Measurements from ENCODE around the gene EMC10. TPM values are rescaled to one million over a fixed set of nuclear protein-coding genes. Genes with fewer than 3 reads are reported as not detected.
A peak's percentile ranks its signal among the peaks of the same experiment; 100 is the strongest.

EMC10 gene
- total RNA-seq, 2 experiments from 2014 or later = 39.1 to 44.4 TPM

- no TSS peak for BruUV-seq (replicated peaks)
- POLR2A ChIA-PET = no interaction called here
- H3K9me3 ChIP-seq (ENCODE audit: low read length) = no peaks in the 10 kb centered on the region
- H3K9me2 ChIP-seq (ENCODE audit: insufficient read depth, low read length) = no peaks in the 10 kb centered on the region
- no peak for TF ChIP-seq EZH2phosphoT487 (IDR thresholded peaks at IDR 0.05; ENCODE audit: borderline replicate concordance, low read depth, low read length)
- TF ChIP-seq, protein P1, sequence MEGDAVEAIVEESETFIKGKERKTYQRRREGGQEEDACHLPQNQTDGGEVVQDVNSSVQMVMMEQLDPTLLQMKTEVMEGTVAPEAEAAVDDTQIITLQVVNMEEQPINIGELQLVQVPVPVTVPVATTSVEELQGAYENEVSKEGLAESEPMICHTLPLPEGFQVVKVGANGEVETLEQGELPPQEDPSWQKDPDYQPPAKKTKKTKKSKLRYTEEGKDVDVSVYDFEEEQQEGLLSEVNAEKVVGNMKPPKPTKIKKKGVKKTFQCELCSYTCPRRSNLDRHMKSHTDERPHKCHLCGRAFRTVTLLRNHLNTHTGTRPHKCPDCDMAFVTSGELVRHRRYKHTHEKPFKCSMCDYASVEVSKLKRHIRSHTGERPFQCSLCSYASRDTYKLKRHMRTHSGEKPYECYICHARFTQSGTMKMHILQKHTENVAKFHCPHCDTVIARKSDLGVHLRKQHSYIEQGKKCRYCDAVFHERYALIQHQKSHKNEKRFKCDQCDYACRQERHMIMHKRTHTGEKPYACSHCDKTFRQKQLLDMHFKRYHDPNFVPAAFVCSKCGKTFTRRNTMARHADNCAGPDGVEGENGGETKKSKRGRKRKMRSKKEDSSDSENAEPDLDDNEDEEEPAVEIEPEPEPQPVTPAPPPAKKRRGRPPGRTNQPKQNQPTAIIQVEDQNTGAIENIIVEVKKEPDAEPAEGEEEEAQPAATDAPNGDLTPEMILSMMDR (conservative IDR thresholded peaks at IDR 0.05; ENCODE audit: low read length) = no peak
- H3K36me3 ChIP-seq (ENCODE audit: insufficient read depth, low read length) = no peaks in the 10 kb centered on the region
- no peaks in the 10 kb centered on the region for H4K20me1 ChIP-seq (ENCODE audit: insufficient read depth, low read length)
- H3K4me3 ChIP-seq (ENCODE audit: low read depth, low read length, poor library complexity, severe bottlenecking) = peak overlapping the region; percentile 72
- no peak for DNase-seq (ENCODE audit: low spot score)
- CTCF ChIA-PET (ENCODE audit: unreplicated experiment) = no interaction called here
- peak overlapping the region; percentile 60 for H3K4me2 ChIP-seq (ENCODE audit: low read length)
- peak overlapping the region; percentile 71; the same call in 1 of the 2 replicates for H2AFZ ChIP-seq (ENCODE audit: low read length)
- H3K27ac ChIP-seq (ENCODE audit: low read depth, low read length, poor library complexity, severe bottlenecking) = no peak overlapping the region
- intact Hi-C loops (cut with micrococcal nuclease; ENCODE audit: unreplicated experiment) = no loop called here
- H3K79me2 ChIP-seq (ENCODE audit: insufficient read depth, low read depth, low read length) = no peaks in the 10 kb centered on the region
- peaks cover 12% of the 10 kb centered on the region for H3K4me1 ChIP-seq (ENCODE audit: insufficient read depth, low read length, poor library complexity, severe bottlenecking)
Measured at GRCh38 chr19:50512112-50512998, 36.0 kb downstream of the EMC10 start.

- intact Hi-C loops (cut with micrococcal nuclease; ENCODE audit: unreplicated experiment) = no loop called here
- Histone ChIP-seq H3K9me2 (ENCODE audit: insufficient read depth, low read length) (no peaks in the 10 kb centered on the region), H3K4me3 (ENCODE audit: low read depth, low read length, poor library complexity, severe bottlenecking) (no peak overlapping the region), H4K20me1 (ENCODE audit: insufficient read depth, low read length) (no peaks in the 10 kb centered on the region), H3K79me2 (ENCODE audit: insufficient read depth, low read depth, low read length) (no peaks in the 10 kb centered on the region), H3K36me3 (ENCODE audit: insufficient read depth, low read length) (no peaks in the 10 kb centered on the region), H3K4me2 (ENCODE audit: low read length) (no peak overlapping the region), H3K27ac (ENCODE audit: low read depth, low read length, poor library complexity, severe bottlenecking) (no peak overlapping the region), H3K9me3 (ENCODE audit: low read length) (no peaks in the 10 kb centered on the region), H2AFZ (ENCODE audit: low read length) (no peak overlapping the region), H3K4me1 (ENCODE audit: insufficient read depth, low read length, poor library complexity, severe bottlenecking) (peaks cover 12% of the 10 kb centered on the region)
- DNase-seq (ENCODE audit: low spot score) = no peak
- no peak for TF ChIP-seq EZH2phosphoT487 (IDR thresholded peaks at IDR 0.05; ENCODE audit: borderline replicate concordance, low read depth, low read length)
- TF ChIP-seq, protein P1 (conservative IDR thresholded peaks at IDR 0.05; ENCODE audit: low read length) = no peak
- POLR2A ChIA-PET = no interaction called here
- CTCF ChIA-PET (ENCODE audit: unreplicated experiment) = no interaction called here
- BruUV-seq (replicated peaks) = no TSS peak
Measured at GRCh38 chr19:50512999-50513745, 36.9 kb downstream of the EMC10 start.
